CD4-positive, alpha-beta memory T cell (primary cell): ENCODE data around the gene CCDC102B. TPM values are rescaled to one million over a fixed set of nuclear protein-coding genes. Genes with fewer than 3 reads are reported as not detected.
A peak's percentile ranks its signal among the peaks of the same experiment; 100 is the strongest.

Experiments
- CTCF ChIA-PET: fragments of 350-600 bp; sonication (Branson Sonifier 250); formaldehyde crosslinking; loops from one replicate; lab custom pipeline; 2021; ENCODE audit warnings: inconsistent platforms; ENCODE audit not compliant: partially characterized antibody; lab: Charles Lee
- POLR2A ChIA-PET: fragments of 350-600 bp; sonication (Branson Sonifier 250); formaldehyde crosslinking; loops from one replicate; lab custom pipeline; 2021; ENCODE audit not compliant: partially characterized antibody; lab: Charles Lee
- DNase-seq, 5 donors: peaks; one replicate each; pipeline versions ENCODE4 v3.0.0 to v3.0.0-alpha.2; 2020 to 2022; ENCODE audit warnings: mixed read lengths in 1 of 5
- H3K27ac ChIP-seq: one replicate; pipeline ENCODE4 v1.7.0; 2013; ENCODE audit warnings: low read depth, low read length
- H3K27me3 ChIP-seq: 2 replicates; pipeline ENCODE4 v1.7.0; 2013; ENCODE audit warnings: mild to moderate bottlenecking, low read length, moderate library complexity; ENCODE audit not compliant: insufficient read depth
- H3K36me3 ChIP-seq: 2 replicates; pipeline ENCODE4 v1.7.0; 2013; ENCODE audit warnings: mild to moderate bottlenecking, low read length, moderate library complexity; ENCODE audit not compliant: insufficient read depth
- H3K4me1 ChIP-seq: 2 replicates; pipeline ENCODE4 v1.7.0; 2013; ENCODE audit warnings: mild to moderate bottlenecking, low read length, moderate library complexity; ENCODE audit not compliant: insufficient read depth
- H3K4me3 ChIP-seq, 2 donors: one replicate each; pipeline ENCODE4 v1.7.0; 2013; ENCODE audit warnings: low read length in 2 of 2, mild to moderate bottlenecking in 1 of 2
- H3K9me3 ChIP-seq, 2 donors: one replicate each; pipeline ENCODE4 v1.7.0; 2013; ENCODE audit warnings: low read length in 2 of 2, control low read depth in 1 of 2; ENCODE audit not compliant: control insufficient read depth in 1 of 2
- H3K27ac Mint-ChIP-seq, 7 donors: one replicate each; pipeline ENCODE4 v1.8.0; 2020 to 2021; ENCODE audit warnings: mixed read lengths in 7 of 7, mild to moderate bottlenecking in 6 of 7, inconsistent platforms in 3 of 7, moderate library complexity in 3 of 7
- H3K27me3 Mint-ChIP-seq, 2 donors: one replicate each; pipeline ENCODE4 v1.8.0; 2020 to 2021; ENCODE audit warnings: mixed read lengths in 2 of 2
- H3K36me3 Mint-ChIP-seq, 2 donors: one replicate each; pipeline ENCODE4 v1.8.0; 2020 to 2021; ENCODE audit warnings: mixed read lengths in 2 of 2, inconsistent platforms in 1 of 2, mild to moderate bottlenecking in 1 of 2
- H3K4me1 Mint-ChIP-seq, 4 donors: one replicate each; pipeline ENCODE4 v1.8.0; 2020 to 2021; ENCODE audit warnings: mixed read lengths in 4 of 4, mild to moderate bottlenecking in 1 of 4
- H3K4me3 Mint-ChIP-seq, 8 donors: one replicate each; pipeline ENCODE4 v1.8.0; 2020 to 2021; ENCODE audit warnings: mixed read lengths in 8 of 8, mild to moderate bottlenecking in 7 of 8, moderate library complexity in 6 of 8, inconsistent platforms in 3 of 8
- H3K9me3 Mint-ChIP-seq, 8 donors: one replicate each; pipeline ENCODE4 v1.8.0; 2020 to 2021; ENCODE audit warnings: mixed read lengths in 8 of 8, mild to moderate bottlenecking in 5 of 8, inconsistent platforms in 3 of 8, moderate library complexity in 1 of 8
- intact Hi-C: fragments of 100-400 bp; cut with micrococcal nuclease; formaldehyde crosslinking; loops from one replicate; pipeline ENCODE4 v1.15.1; 2023
- polyA plus RNA-seq, 2 donors: library from polyadenylated mRNA; unstranded; fragments of 300-500 nt; fragmentation: Illumina TruSeq; gene quantifications; one replicate each; pipeline ENCODE4 v1.2.3, GENCODE V29; 2021
- total RNA-seq, 2 experiments: library from RNA; stranded (reverse); gene quantifications; one replicate each; pipeline ENCODE4 v1.2.3, GENCODE V29; 2021

Gene CCDC102B
- total and polyA plus RNA-seq, 4 experiments from 2014 or later = 2.7 to 4.9 (median 4.0) TPM

- Mint-ChIP-seq H3K4me3 (no peak overlapping the region), H3K27ac (no peak overlapping the region), H3K4me1 (no peaks in the 10 kb centered on the region), H3K36me3 (no peaks in the 10 kb centered on the region), H3K27me3 (no peaks in the 10 kb centered on the region), H3K9me3 (peaks cover 0 to 2% (median 0%) of the 10 kb centered on the region in 8 donors)
- Histone ChIP-seq H3K27me3 (no peaks in the 10 kb centered on the region), H3K36me3 (no peaks in the 10 kb centered on the region), H3K4me1 (no peaks in the 10 kb centered on the region), H3K9me3 (no peaks in the 10 kb centered on the region), H3K4me3 (no peak overlapping the region), H3K27ac (no peak overlapping the region)
- ChIA-PET POLR2A (no interaction called here), CTCF (no interaction called here)
- intact Hi-C loops = no loop called here
- no peak for DNase-seq
Measured at GRCh38 chr18:69071680-69072079, 273.8 kb downstream of the CCDC102B start.

GRCh38 chr18:69081846-69082245 lies 284.0 kb downstream of the CCDC102B start:
- no peak overlapping the region for H3K4me3 ChIP-seq
- Mint-ChIP-seq H3K9me3 (peaks cover 0 to 2% (median 0%) of the 10 kb centered on the region in 8 donors), H3K4me1 (no peaks in the 10 kb centered on the region), H3K36me3 (no peaks in the 10 kb centered on the region), H3K27ac (no peak overlapping the region), H3K4me3 (no peak overlapping the region), H3K27me3 (no peaks in the 10 kb centered on the region)
- H3K27me3 ChIP-seq = no peaks in the 10 kb centered on the region
- H3K4me1 ChIP-seq = no peaks in the 10 kb centered on the region
- H3K9me3 ChIP-seq = no peaks in the 10 kb centered on the region
- no peaks in the 10 kb centered on the region for H3K36me3 ChIP-seq
- H3K27ac ChIP-seq = no peak overlapping the region
- intact Hi-C loops = no loop called here
- no peak for DNase-seq
- ChIA-PET CTCF (no interaction called here), POLR2A (no interaction called here)

GRCh38 chr18:69082499-69082898 lies 284.6 kb downstream of the CCDC102B start:
- H3K9me3 ChIP-seq = no peaks in the 10 kb centered on the region
- Mint-ChIP-seq H3K4me3 (no peak overlapping the region), H3K27ac (no peak overlapping the region), H3K4me1 (no peaks in the 10 kb centered on the region), H3K9me3 (peaks cover 0 to 2% (median 0%) of the 10 kb centered on the region in 8 donors), H3K36me3 (no peaks in the 10 kb centered on the region), H3K27me3 (no peaks in the 10 kb centered on the region)
- POLR2A ChIA-PET = no interaction called here
- no peak for DNase-seq
- no peaks in the 10 kb centered on the region for H3K36me3 ChIP-seq
- intact Hi-C loops = no loop called here
- CTCF ChIA-PET = no interaction called here
- no peak overlapping the region for H3K27ac ChIP-seq
- no peak overlapping the region for H3K4me3 ChIP-seq
- no peaks in the 10 kb centered on the region for H3K27me3 ChIP-seq
- no peaks in the 10 kb centered on the region for H3K4me1 ChIP-seq

- H3K27ac ChIP-seq = no peak overlapping the region
- no peaks in the 10 kb centered on the region for H3K9me3 ChIP-seq
- H3K36me3 Mint-ChIP-seq = no peaks in the 10 kb centered on the region
- intact Hi-C loops = no loop called here
- H3K4me3 ChIP-seq = no peak overlapping the region
- H3K4me3 Mint-ChIP-seq = no peak overlapping the region
- no peak overlapping the region for H3K27ac Mint-ChIP-seq
- DNase-seq = no peak
- H3K27me3 Mint-ChIP-seq = no peaks in the 10 kb centered on the region
- no peaks in the 10 kb centered on the region for H3K9me3 Mint-ChIP-seq
- H3K27me3 ChIP-seq = no peaks in the 10 kb centered on the region
- POLR2A ChIA-PET = no interaction called here
- no peaks in the 10 kb centered on the region for H3K4me1 ChIP-seq
- no peaks in the 10 kb centered on the region for H3K36me3 ChIP-seq
- no peaks in the 10 kb centered on the region for H3K4me1 Mint-ChIP-seq
- CTCF ChIA-PET = no interaction called here
Measured at GRCh38 chr18:69085951-69086350, 288.1 kb downstream of the CCDC102B start.

GRCh38 chr18:69088973-69089372 lies 291.1 kb downstream of the CCDC102B start:
- no peaks in the 10 kb centered on the region for H3K9me3 ChIP-seq
- H3K36me3 Mint-ChIP-seq = no peaks in the 10 kb centered on the region
- ChIA-PET CTCF (no interaction called here), POLR2A (no interaction called here)
- H3K9me3 Mint-ChIP-seq = no peaks in the 10 kb centered on the region
- H3K36me3 ChIP-seq = no peaks in the 10 kb centered on the region
- no peak overlapping the region for H3K4me3 ChIP-seq
- no peaks in the 10 kb centered on the region for H3K4me1 Mint-ChIP-seq
- no peaks in the 10 kb centered on the region for H3K27me3 ChIP-seq
- H3K27ac ChIP-seq = no peak overlapping the region
- H3K4me3 Mint-ChIP-seq = no peak overlapping the region
- H3K4me1 ChIP-seq = no peaks in the 10 kb centered on the region
- H3K27ac Mint-ChIP-seq = no peak overlapping the region
- DNase-seq = no peak
- no peaks in the 10 kb centered on the region for H3K27me3 Mint-ChIP-seq
- intact Hi-C loops = no loop called here

- no peak overlapping the region for H3K27ac Mint-ChIP-seq
- Histone ChIP-seq H3K36me3 (no peaks in the 10 kb centered on the region), H3K27ac (no peak overlapping the region), H3K9me3 (no peaks in the 10 kb centered on the region), H3K4me1 (no peaks in the 10 kb centered on the region), H3K4me3 (no peak overlapping the region), H3K27me3 (no peaks in the 10 kb centered on the region)
- no peaks in the 10 kb centered on the region for H3K27me3 Mint-ChIP-seq
- no peak for DNase-seq
- ChIA-PET CTCF (no interaction called here), POLR2A (no interaction called here)
- H3K4me1 Mint-ChIP-seq = no peaks in the 10 kb centered on the region
- H3K36me3 Mint-ChIP-seq = no peaks in the 10 kb centered on the region
- intact Hi-C loops = no loop called here
- no peaks in the 10 kb centered on the region for H3K9me3 Mint-ChIP-seq
- no peak overlapping the region for H3K4me3 Mint-ChIP-seq
Measured at GRCh38 chr18:69097349-69097748, 299.5 kb downstream of the CCDC102B start.

- Histone ChIP-seq H3K27ac (no peak overlapping the region), H3K9me3 (no peaks in the 10 kb centered on the region), H3K4me3 (no peak overlapping the region), H3K36me3 (no peaks in the 10 kb centered on the region), H3K4me1 (no peaks in the 10 kb centered on the region), H3K27me3 (no peaks in the 10 kb centered on the region)
- intact Hi-C loops = no loop called here
- Mint-ChIP-seq H3K4me1 (no peaks in the 10 kb centered on the region), H3K27me3 (no peaks in the 10 kb centered on the region), H3K4me3 (no peak overlapping the region), H3K36me3 (no peaks in the 10 kb centered on the region), H3K9me3 (peaks cover 0 to 2% (median 0%) of the 10 kb centered on the region in 8 donors), H3K27ac (peak overlapping the region in 1 of 7 donors; percentile 1)
- DNase-seq = no peak
- CTCF ChIA-PET = no interaction called here
- POLR2A ChIA-PET = no interaction called here
Measured at GRCh38 chr18:69102959-69103358, 305.1 kb downstream of the CCDC102B start.
